Osteoblast (primary cell): Measurements from ENCODE around the gene ABCD1. TPM values are rescaled to one million over a fixed set of nuclear protein-coding genes. Genes with fewer than 3 reads are reported as not detected.

Source experiments
- DNase-seq: peaks from one replicate; pipeline ENCODE4 v3.0.0; 2011; ENCODE audit warnings: low spot score, mixed read lengths; ENCODE audit not compliant: insufficient read length; ENCODE audit errors: missing footprints
- H2AFZ ChIP-seq: 2 replicates; pipeline ENCODE4 v1.6.0; 2011; ENCODE audit warnings: mild to moderate bottlenecking, low read length
- H3K27ac ChIP-seq: 2 replicates; pipeline ENCODE4 v1.5.1; 2011; ENCODE audit warnings: mild to moderate bottlenecking, low read depth, low read length, moderate library complexity
- H3K27me3 ChIP-seq: 2 replicates; pipeline ENCODE4 v1.6.0; 2012; ENCODE audit warnings: mild to moderate bottlenecking, control low read depth, inconsistent platforms, low read length, moderate library complexity; ENCODE audit not compliant: insufficient read depth
- H3K36me3 ChIP-seq: 2 replicates; pipeline ENCODE4 v1.5.1; 2011; ENCODE audit warnings: mild to moderate bottlenecking, low read length, control low read depth, moderate library complexity; ENCODE audit not compliant: insufficient read depth
- H3K4me1 ChIP-seq: 2 replicates; pipeline ENCODE4 v1.5.1; 2011; ENCODE audit warnings: mild to moderate bottlenecking, low read length, control low read depth, moderate library complexity; ENCODE audit not compliant: insufficient read depth
- H3K4me2 ChIP-seq: 2 replicates; pipeline ENCODE4 v1.6.0; 2011; ENCODE audit warnings: mild to moderate bottlenecking, low read length; ENCODE audit not compliant: insufficient read depth
- H3K4me3 ChIP-seq: fragments of 200-600 bp; sonication (generic); 3 replicates; pipeline ENCODE4 v1.5.1; 2012; ENCODE audit warnings: mild to moderate bottlenecking, low read length, inconsistent platforms; ENCODE audit not compliant: insufficient read depth
- H3K79me2 ChIP-seq: 2 replicates; pipeline ENCODE4 v1.6.0; 2012; ENCODE audit warnings: mild to moderate bottlenecking, low read length, control low read depth, inconsistent platforms; ENCODE audit not compliant: insufficient read depth
- H3K9me3 ChIP-seq: 2 replicates; pipeline ENCODE4 v1.5.1; 2011; ENCODE audit warnings: low read depth, low read length, control low read depth
- H4K20me1 ChIP-seq: 2 replicates; pipeline ENCODE4 v1.6.0; 2012; ENCODE audit warnings: mild to moderate bottlenecking, low read length, control low read depth; ENCODE audit not compliant: insufficient read depth
- CTCF ChIP-seq: IDR thresholded peaks from 2 replicates; pipeline ENCODE4 v1.5.1; 2011; ENCODE audit warnings: mild to moderate bottlenecking, low read depth, low read length, moderate library complexity; ENCODE audit errors: extremely low read depth
- total RNA-seq: library from RNA; depleted of rRNA; stranded (reverse); fragments of >200 nt; gene quantifications from 2 replicates; pipeline ENCODE4 v1.2.3, GENCODE V29; 2012

Gene ABCD1
- total RNA-seq, 1 donor = 16.3 TPM

DNA sequence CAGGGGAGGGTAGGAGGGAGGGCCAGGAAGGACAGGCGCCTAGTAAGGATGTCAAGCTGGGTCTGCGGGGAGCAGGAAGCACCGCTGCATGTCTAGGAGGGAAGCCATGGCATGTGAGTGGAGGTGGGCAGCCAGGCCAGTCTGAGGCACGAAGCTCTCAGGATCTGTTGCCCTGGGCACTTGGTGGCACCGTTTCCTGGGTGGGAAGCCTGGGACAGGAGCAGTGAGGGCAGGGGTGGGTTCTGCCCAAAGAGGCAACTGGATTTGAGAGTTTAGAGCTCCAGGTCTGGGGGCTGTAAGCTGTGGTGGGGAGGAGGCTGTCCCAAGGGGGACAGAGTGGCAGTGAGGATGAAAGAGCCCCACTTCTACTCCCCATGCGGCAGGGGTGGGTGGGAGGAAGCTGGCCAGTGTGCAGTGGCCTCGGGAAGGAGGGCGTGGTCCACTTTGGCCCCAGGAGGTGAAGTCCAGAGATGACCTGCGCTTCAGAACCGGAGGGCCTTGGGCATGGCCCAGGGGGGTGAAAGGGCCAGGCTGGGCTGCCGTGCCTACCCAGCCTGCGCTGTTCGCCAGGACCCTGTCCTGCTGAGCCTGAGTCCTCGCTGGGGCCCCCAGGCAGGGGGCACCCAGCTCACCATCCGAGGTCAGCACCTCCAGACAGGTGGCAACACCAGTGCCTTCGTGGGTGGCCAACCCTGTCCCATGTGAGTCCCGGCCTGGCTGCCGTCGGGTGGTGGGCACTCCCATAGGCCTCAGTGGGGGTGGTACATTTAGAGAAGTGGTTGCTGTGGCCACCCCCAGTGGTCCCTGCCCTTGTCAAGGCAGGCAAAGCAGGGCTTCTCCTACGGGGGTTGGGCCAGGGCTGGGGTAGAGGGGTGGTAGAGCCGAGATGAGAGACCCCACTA, 47.9 kb downstream of the ABCD1 start:
- Histone ChIP-seq H3K27ac (no peak overlapping the region), H3K79me2 (no peaks in the 10 kb centered on the region), H3K4me2 (no peak overlapping the region), H3K9me3 (no peaks in the 10 kb centered on the region), H3K4me3 (no peak overlapping the region), H4K20me1 (no peaks in the 10 kb centered on the region), H3K27me3 (no peaks in the 10 kb centered on the region), H3K4me1 (no peaks in the 10 kb centered on the region), H3K36me3 (no peaks in the 10 kb centered on the region), H2AFZ (no peak overlapping the region)
- TF ChIP-seq CTCF = no peak
- DNase-seq = peak; percentile 87

GRCh38 chrX:153773218-153773611, 48.6 kb downstream of the ABCD1 start:
- Histone ChIP-seq H3K27ac (no peak overlapping the region), H3K9me3 (no peaks in the 10 kb centered on the region), H3K4me1 (no peaks in the 10 kb centered on the region), H4K20me1 (no peaks in the 10 kb centered on the region), H3K4me3 (no peak overlapping the region), H3K79me2 (no peaks in the 10 kb centered on the region), H3K27me3 (no peaks in the 10 kb centered on the region), H3K36me3 (no peaks in the 10 kb centered on the region), H2AFZ (no peak overlapping the region), H3K4me2 (no peak overlapping the region)
- peak; percentile 78 for DNase-seq
- TF ChIP-seq CTCF = no peak

GRCh38 chrX:153773741-153774575, 49.3 kb downstream of the ABCD1 start:
- Histone ChIP-seq H3K27ac (no peak overlapping the region), H3K27me3 (no peaks in the 10 kb centered on the region), H3K36me3 (no peaks in the 10 kb centered on the region), H3K4me3 (no peak overlapping the region), H3K9me3 (no peaks in the 10 kb centered on the region), H2AFZ (no peak overlapping the region), H3K4me2 (no peak overlapping the region), H4K20me1 (no peaks in the 10 kb centered on the region), H3K4me1 (no peaks in the 10 kb centered on the region), H3K79me2 (no peaks in the 10 kb centered on the region)
- TF ChIP-seq CTCF = no peak
- DNase-seq = peak; percentile 89
